GM18907 (cell line): ENCODE measurements around the gene FEM1B.
A peak's percentile ranks its signal among the peaks of the same experiment; 100 is the strongest.

ENCODE experiments used
- ATAC-seq: cut with Tn5 transposase; IDR thresholded peaks from one replicate; pipeline ENCODE4 v1.9.1; 2021; ENCODE audit warnings: mild to moderate bottlenecking, moderate library complexity; ENCODE audit not compliant: unreplicated experiment

FEM1B gene

DNA sequence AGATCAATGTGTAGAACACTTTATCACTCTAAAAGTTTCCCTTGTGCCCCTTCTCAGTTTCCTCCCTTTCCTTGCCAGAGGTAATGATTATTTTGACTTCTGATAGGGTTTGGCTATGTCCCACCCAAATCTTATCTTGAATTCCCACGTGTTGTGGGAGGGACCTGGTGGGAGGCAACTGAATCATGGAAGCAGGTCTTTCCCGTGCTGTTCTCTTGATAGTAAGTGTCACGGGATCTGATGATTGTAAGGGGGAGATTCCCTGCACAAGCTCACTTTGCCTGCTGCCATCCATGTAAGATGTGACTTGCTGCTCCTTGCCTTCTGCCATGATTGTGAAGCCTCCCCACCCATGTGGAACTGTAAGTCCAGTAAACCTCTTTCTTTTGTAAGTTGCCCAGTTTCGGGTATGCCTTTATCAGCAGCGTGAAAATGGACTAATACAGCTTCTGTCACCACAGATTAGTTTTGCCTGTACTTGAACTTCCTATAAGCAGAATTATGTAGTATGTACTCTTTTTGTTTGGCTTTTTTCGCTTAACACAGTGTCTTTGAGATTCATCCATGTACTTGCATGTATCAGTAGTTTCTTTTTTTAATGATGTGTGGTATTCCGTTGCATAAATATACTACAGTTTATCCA is 7.2 kb downstream of the FEM1B start:
- no peak for ATAC-seq

GRCh38 chr15:68285259-68285980 is 7.9 kb downstream of the FEM1B start:
- ATAC-seq = no peak

- no peak for ATAC-seq
Measured at GRCh38 chr15:68286256-68286655, 8.7 kb downstream of the FEM1B start.

DNA sequence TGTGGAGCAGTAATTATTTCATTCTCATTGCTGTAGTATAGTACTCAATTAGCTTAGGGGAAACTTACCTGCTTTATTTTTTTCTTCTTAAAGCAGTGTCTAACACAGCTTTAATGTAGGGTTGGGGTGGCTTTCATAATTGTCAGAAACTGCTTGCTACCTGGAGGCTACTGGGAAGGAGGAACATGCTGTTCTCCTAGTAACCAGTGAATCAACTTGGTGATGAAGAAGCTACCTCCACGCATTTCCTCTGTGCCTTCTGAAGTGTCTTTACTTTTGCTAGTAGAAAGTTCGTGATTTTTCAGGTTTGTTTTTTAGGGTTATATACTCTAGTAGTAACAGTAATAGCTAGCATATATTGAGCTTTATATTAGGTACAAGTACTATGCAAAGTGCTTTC is 11.5 kb downstream of the FEM1B start:
- no peak for ATAC-seq

DNA sequence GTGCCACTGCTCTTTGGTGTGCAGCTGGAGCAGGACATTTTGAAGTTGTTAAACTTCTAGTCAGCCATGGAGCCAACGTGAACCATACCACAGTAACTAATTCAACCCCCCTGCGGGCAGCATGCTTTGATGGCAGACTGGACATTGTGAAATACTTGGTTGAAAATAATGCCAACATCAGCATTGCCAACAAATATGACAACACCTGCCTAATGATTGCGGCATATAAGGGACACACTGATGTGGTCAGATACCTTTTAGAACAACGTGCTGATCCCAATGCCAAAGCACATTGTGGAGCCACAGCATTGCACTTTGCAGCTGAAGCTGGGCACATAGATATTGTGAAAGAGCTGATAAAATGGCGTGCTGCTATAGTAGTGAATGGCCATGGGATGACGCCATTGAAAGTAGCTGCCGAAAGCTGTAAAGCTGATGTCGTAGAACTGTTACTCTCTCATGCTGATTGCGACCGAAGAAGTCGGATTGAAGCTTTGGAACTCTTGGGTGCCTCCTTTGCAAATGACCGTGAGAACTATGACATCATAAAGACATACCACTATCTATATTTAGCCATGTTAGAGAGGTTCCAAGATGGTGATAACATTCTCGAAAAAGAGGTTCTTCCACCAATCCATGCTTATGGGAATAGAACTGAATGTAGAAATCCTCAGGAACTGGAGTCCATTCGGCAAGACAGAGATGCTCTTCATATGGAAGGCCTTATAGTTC is 12.2 kb downstream of the FEM1B start:
- ATAC-seq = no peak

GRCh38 chr15:68290715-68291114 is 13.2 kb downstream of the FEM1B start:
- no peak for ATAC-seq

GRCh38 chr15:68292157-68292781 is 14.7 kb downstream of the FEM1B start:
- ATAC-seq = no peak

DNA sequence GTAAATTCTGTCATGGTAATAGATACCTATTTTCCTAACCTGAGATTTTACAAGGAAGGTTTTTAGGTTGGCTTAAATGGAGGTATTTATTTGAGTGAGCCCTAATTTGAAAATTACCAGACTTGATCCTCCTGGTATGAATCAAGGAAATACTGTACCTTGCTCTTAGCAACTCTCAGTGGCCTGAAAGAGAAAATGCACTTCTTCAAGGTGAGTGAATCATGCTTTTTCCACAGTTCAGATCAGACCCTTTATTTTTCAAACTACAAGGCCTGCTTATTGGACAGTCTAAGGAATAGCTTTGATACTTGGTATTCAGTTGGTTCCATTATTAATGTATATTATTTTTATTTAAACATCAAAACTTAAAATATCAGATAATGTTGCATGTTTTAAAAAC is 15.4 kb downstream of the FEM1B start:
- ATAC-seq = no peak

- no peak for ATAC-seq
Measured at GRCh38 chr15:68295014-68295805, 17.7 kb downstream of the FEM1B start.

DNA sequence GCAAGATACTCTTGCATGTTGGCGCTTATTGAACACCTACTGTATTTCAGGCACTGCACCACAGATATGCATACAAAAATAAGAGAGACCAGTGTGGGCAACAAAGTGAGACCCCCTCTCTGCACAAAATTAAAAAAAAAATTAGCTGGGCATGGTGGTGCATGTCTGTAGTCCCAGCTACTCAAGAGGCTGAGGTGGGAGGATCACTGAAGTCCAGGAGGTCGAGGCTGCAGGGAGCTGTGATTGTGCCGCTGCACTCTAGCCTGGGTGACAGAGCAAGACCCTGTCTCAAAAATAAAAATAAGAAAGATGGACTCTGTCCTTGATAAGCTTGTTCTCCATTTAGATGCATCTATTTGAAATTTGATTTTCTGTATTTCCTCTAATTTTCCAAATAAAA is 20.8 kb downstream of the FEM1B start:
- no peak for ATAC-seq

- ATAC-seq = peak; percentile 77
Measured at GRCh38 chr15:68298882-68299381, 21.4 kb downstream of the FEM1B start.

DNA sequence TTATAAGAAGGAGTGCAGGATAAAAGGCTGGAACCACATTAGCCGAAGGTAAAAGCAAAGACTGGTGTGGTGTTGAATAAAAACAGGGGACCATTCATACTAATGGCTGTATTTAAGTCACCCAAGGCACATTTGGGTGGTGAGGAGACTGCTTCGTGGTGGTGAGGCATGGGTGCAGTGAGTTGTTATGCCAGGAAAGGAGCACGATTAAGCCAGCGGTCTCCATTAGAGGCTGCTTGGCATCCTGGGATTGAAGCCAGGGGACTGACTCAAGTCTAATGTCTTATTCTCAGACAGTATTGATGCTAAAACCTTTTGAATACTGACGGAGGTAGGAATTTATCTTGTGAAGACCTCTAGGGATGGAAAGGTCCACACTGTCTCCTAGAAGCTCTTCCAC is 21.9 kb downstream of the FEM1B start:
- ATAC-seq = no peak

DNA sequence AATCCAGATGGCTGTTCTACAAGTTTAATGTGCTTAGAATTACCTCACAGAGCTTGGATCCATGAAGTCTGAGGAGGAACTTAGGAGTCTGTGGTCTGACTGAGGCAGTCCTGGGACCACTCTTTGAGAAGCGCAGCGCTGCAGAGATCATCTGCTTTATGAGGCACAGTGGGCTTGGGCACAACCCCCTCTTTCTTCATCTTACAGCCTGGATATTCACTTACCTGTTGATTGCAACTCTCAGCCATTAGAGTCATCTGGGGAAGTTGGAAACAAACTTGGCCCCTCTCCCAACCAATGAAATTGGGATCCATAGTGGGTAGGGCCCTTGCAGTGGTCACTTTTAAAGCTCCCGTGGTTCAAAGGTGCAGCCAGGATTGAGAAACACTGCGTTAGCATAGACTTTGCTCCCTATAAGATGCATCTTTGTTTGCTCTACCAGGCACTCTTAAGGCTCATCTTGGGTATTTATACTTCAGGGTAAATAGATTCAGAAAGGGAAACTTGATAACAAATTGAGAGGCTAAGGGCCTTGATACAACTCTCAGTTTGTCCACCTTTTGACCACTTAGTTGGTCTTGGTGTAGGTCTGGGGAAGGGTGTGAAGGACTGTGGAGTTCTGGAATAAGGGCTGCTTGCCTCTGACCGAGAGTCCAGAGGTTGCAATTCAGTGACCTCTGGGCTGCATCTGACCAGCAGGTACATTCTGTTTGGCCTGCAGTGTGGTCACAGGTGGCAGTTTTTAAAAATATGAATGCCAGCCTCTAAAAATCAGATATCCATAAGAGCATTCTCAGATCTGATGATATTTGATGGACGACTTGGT is 22.8 kb downstream of the FEM1B start:
- no peak for ATAC-seq

DNA sequence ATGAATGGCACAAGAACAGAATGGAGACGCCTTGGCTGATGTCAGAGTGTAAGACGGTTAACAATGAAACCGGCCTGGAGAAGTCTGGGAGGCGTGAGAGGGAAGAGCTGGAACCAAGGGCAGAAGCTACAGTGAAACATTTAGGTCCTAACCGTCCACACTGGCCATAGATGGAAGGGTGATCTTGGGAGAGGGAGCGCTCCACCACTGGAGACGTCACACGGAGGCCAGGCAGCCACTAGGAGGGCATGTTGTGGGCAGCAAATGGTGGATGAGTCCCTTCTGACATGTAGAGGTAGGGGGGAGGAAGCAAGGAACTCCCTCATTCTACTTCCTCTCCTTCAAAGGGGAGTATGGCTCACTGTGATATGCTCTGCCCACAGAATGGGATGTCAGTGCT is 23.8 kb downstream of the FEM1B start:
- ATAC-seq = no peak

DNA sequence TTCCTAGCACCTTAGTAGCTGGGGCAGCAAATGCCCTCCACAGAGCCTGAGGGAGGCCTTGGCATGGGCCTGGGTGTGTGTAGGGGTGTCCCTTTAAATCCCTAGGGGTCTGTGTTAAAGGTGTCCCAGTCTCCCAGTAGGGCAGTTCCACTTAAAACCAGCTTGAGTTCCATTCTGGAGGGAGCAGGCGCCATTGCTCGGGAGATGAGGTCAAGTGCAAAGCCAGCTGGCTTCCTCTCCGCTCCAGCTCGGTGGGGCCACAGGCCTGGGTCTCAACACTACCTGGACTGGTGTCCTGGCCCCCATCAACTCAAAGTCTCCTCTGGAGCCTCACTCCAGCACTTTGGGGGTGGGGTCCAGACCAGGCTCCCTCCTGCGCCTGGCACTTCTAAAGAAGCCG is 25.2 kb downstream of the FEM1B start:
- ATAC-seq = no peak

- no peak for ATAC-seq
Measured at GRCh38 chr15:68303134-68303533, 25.6 kb downstream of the FEM1B start.

DNA sequence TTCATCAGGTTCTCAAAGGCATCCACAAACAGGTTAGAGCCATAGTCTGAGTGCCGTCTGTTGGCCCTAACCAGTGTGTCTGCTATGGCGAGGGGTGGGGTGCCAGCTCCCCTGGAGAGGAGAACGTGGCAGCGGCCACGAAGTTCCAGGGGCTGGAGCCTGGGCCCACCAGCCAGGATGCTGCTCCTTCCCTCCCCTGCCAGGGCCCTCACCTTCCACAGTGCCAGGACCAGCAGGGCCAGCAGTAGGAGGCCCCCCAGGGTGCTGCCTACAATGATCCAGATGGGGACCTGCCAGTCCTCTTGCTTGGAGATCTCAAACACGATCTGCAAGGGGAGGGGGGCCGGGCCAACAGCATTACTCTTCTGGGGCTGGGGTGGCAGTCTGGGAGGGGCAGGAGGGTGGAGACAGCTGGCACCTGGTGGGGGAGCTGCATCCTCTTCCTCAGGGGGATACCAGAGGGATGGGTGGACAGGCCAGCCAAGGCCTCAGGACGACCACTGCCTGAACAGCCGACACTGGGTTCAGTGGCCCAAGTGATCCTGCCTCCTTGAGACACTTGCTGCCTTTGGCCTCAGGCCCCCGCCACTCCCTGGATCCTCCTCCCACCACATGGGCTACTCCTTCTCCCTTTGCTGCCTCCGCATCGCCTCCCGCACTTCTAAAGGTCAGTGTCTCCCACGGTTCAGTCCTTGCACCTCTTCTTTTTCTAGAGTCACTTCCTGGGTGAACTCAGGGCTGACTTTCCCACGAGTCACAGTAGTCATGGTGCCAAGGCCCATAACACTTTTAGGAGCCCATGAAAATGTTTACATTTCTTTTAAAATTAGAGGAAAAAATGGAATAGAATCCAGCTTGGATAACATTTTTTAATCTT is 26.3 kb downstream of the FEM1B start:
- no peak for ATAC-seq

GRCh38 chr15:68304589-68305337 is 27.2 kb downstream of the FEM1B start:
- no peak for ATAC-seq
